ENCODE data around the gene MAGI1. TPM values are rescaled to one million over a fixed set of nuclear protein-coding genes. Genes with fewer than 3 reads are reported as not detected.

The MAGI1 gene
- total and polyA plus RNA-seq, 4 donors: 5.0 to 69.2 (median 28.5) TPM

- Histone ChIP-seq H3K9me3 (ENCODE audit: control insufficient read depth, low read length) (no peaks in the 10 kb centered on the region), H3K4me1 (ENCODE audit: control insufficient read depth in 1 of 2, insufficient read depth in 2 of 2, low read length in 2 of 2) (no peaks in the 10 kb centered on the region), H3K36me3 (ENCODE audit: control insufficient read depth in 1 of 2, insufficient read depth in 2 of 2, low read length in 1 of 2) (no peaks in the 10 kb centered on the region), H3K27me3 (ENCODE audit: control insufficient read depth in 1 of 2, insufficient read depth in 2 of 2, low read length in 1 of 2) (no peaks in the 10 kb centered on the region), H3K27ac (ENCODE audit: low read depth in 1 of 2, low read length in 2 of 2) (no peak overlapping the region), H3K4me3 (ENCODE audit: low read length in 2 of 2) (no peak overlapping the region)
- DNase-seq (no peak), ATAC-seq (ENCODE audit: low FRiP score) (no peak)
- intact Hi-C loops (cut with DNase I): no loop called here
- 86 to 92% methylated on average over 5 of the region's 5 CpGs for WGBS, 2 donors
These were observed 687.8 kb downstream of the MAGI1 start for GRCh38 chr3:65350801-65351476.

- H3K4me3 ChIP-seq (ENCODE audit: low read length in 2 of 2): no peak overlapping the region
- no peaks in the 10 kb centered on the region for H3K4me1 ChIP-seq (ENCODE audit: control insufficient read depth in 1 of 2, insufficient read depth in 2 of 2, low read length in 2 of 2)
- ATAC-seq (ENCODE audit: low FRiP score) (no peak), DNase-seq (no peak)
- H3K27ac ChIP-seq (ENCODE audit: low read depth in 1 of 2, low read length in 2 of 2): no peak overlapping the region
- intact Hi-C loops (cut with DNase I): no loop called here
- H3K36me3 ChIP-seq (ENCODE audit: control insufficient read depth in 1 of 2, insufficient read depth in 2 of 2, low read length in 1 of 2): no peaks in the 10 kb centered on the region
- no peaks in the 10 kb centered on the region for H3K9me3 ChIP-seq (ENCODE audit: control insufficient read depth, low read length)
- WGBS, 2 donors: 88 to 94% methylated on average over 8 of the region's 8 CpGs
- H3K27me3 ChIP-seq (ENCODE audit: control insufficient read depth in 1 of 2, insufficient read depth in 2 of 2, low read length in 1 of 2): no peaks in the 10 kb centered on the region
These were observed 690.2 kb downstream of the MAGI1 start for GRCh38 chr3:65348398-65348995.

GRCh38 chr3:65347166-65347565, 691.6 kb downstream of the MAGI1 start:
- Histone ChIP-seq H3K36me3 (ENCODE audit: control insufficient read depth in 1 of 2, insufficient read depth in 2 of 2, low read length in 1 of 2) (no peaks in the 10 kb centered on the region), H3K9me3 (ENCODE audit: control insufficient read depth, low read length) (no peaks in the 10 kb centered on the region), H3K4me1 (ENCODE audit: control insufficient read depth in 1 of 2, insufficient read depth in 2 of 2, low read length in 2 of 2) (no peaks in the 10 kb centered on the region), H3K27me3 (ENCODE audit: control insufficient read depth in 1 of 2, insufficient read depth in 2 of 2, low read length in 1 of 2) (no peaks in the 10 kb centered on the region), H3K4me3 (ENCODE audit: low read length in 2 of 2) (no peak overlapping the region), H3K27ac (ENCODE audit: low read depth in 1 of 2, low read length in 2 of 2) (no peak overlapping the region)
- intact Hi-C loops (cut with DNase I): no loop called here
- no peak for DNase-seq
- no peak for ATAC-seq (ENCODE audit: low FRiP score)
- 85 to 89% methylated on average over 1 of the region's 1 CpG for WGBS, 2 donors

- no peak for DNase-seq
- Histone ChIP-seq H3K27ac (ENCODE audit: low read depth in 1 of 2, low read length in 2 of 2) (no peak overlapping the region), H3K36me3 (ENCODE audit: control insufficient read depth in 1 of 2, insufficient read depth in 2 of 2, low read length in 1 of 2) (no peaks in the 10 kb centered on the region), H3K9me3 (ENCODE audit: control insufficient read depth, low read length) (no peaks in the 10 kb centered on the region), H3K4me1 (ENCODE audit: control insufficient read depth in 1 of 2, insufficient read depth in 2 of 2, low read length in 2 of 2) (no peaks in the 10 kb centered on the region), H3K27me3 (ENCODE audit: control insufficient read depth in 1 of 2, insufficient read depth in 2 of 2, low read length in 1 of 2) (no peaks in the 10 kb centered on the region), H3K4me3 (ENCODE audit: low read length in 2 of 2) (no peak overlapping the region)
- no peak for ATAC-seq (ENCODE audit: low FRiP score)
- 96 to 100% methylated on average over 2 of the region's 2 CpGs for WGBS, 2 donors
- intact Hi-C loops (cut with DNase I): no loop called here
These were observed 693.9 kb downstream of the MAGI1 start for GRCh38 chr3:65344846-65345245.

DNA sequence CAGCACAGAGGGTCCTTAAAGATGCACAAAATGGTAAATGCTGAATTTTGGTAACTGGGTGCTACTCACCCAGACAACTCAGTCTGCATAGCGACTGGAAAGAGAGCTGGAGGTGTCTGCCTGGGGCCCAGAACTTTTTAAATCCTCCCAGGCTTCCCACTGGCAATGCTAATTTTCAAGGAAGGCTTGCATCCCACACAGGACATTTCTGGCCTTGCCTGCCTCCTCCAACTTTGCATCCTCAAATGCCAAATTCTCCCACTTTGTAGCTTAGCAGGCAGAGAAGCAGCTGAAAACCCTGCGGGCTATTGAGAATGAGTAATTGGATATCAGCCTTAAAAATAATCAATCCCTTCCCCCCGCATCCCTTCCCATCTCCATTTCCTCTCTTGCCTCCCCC, 694.3 kb downstream of the MAGI1 start:
- intact Hi-C loops (cut with DNase I): no loop called here
- no peak overlapping the region for H3K4me3 ChIP-seq (ENCODE audit: low read length in 2 of 2)
- no peaks in the 10 kb centered on the region for H3K36me3 ChIP-seq (ENCODE audit: control insufficient read depth in 1 of 2, insufficient read depth in 2 of 2, low read length in 1 of 2)
- no peaks in the 10 kb centered on the region for H3K4me1 ChIP-seq (ENCODE audit: control insufficient read depth in 1 of 2, insufficient read depth in 2 of 2, low read length in 2 of 2)
- no peaks in the 10 kb centered on the region for H3K9me3 ChIP-seq (ENCODE audit: control insufficient read depth, low read length)
- WGBS, 2 donors: 77 to 90% methylated on average over 3 of the region's 3 CpGs
- DNase-seq (no peak), ATAC-seq (ENCODE audit: low FRiP score) (no peak)
- H3K27ac ChIP-seq (ENCODE audit: low read depth in 1 of 2, low read length in 2 of 2): no peak overlapping the region
- no peaks in the 10 kb centered on the region for H3K27me3 ChIP-seq (ENCODE audit: control insufficient read depth in 1 of 2, insufficient read depth in 2 of 2, low read length in 1 of 2)

GRCh38 chr3:65343736-65344135, 695.0 kb downstream of the MAGI1 start:
- Histone ChIP-seq H3K4me3 (ENCODE audit: low read length in 2 of 2) (no peak overlapping the region), H3K27ac (ENCODE audit: low read depth in 1 of 2, low read length in 2 of 2) (no peak overlapping the region), H3K36me3 (ENCODE audit: control insufficient read depth in 1 of 2, insufficient read depth in 2 of 2, low read length in 1 of 2) (no peaks in the 10 kb centered on the region), H3K27me3 (ENCODE audit: control insufficient read depth in 1 of 2, insufficient read depth in 2 of 2, low read length in 1 of 2) (no peaks in the 10 kb centered on the region), H3K9me3 (ENCODE audit: control insufficient read depth, low read length) (no peaks in the 10 kb centered on the region), H3K4me1 (ENCODE audit: control insufficient read depth in 1 of 2, insufficient read depth in 2 of 2, low read length in 2 of 2) (no peaks in the 10 kb centered on the region)
- WGBS, 2 donors: 81 to 82% methylated on average over 4 of the region's 4 CpGs
- DNase-seq (no peak), ATAC-seq (ENCODE audit: low FRiP score) (no peak)
- intact Hi-C loops (cut with DNase I): no loop called here

DNA sequence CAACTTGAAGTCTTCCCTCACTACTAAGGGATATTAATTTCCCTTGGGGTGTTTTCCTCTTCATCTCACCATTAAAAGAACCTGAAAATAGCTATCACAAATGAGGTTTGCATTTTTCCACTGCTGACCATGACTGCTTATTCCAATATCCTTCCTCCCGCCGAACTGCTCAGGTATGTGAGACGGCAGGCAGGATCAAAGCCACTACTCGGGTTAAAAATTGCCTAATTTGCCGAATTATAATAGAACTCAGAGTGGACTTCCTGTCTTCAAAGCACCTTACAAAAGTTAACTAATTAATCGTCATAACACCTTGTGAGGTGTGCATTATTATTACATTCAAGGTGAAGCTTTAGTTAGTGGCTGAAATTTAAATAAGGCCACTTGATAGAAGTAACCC, 695.7 kb downstream of the MAGI1 start:
- intact Hi-C loops (cut with DNase I): no loop called here
- Histone ChIP-seq H3K9me3 (ENCODE audit: control insufficient read depth, low read length) (no peaks in the 10 kb centered on the region), H3K27ac (ENCODE audit: low read depth in 1 of 2, low read length in 2 of 2) (no peak overlapping the region), H3K4me1 (ENCODE audit: control insufficient read depth in 1 of 2, insufficient read depth in 2 of 2, low read length in 2 of 2) (no peaks in the 10 kb centered on the region), H3K4me3 (ENCODE audit: low read length in 2 of 2) (no peak overlapping the region), H3K36me3 (ENCODE audit: control insufficient read depth in 1 of 2, insufficient read depth in 2 of 2, low read length in 1 of 2) (no peaks in the 10 kb centered on the region), H3K27me3 (ENCODE audit: control insufficient read depth in 1 of 2, insufficient read depth in 2 of 2, low read length in 1 of 2) (no peaks in the 10 kb centered on the region)
- ATAC-seq (ENCODE audit: low FRiP score) (no peak), DNase-seq (no peak)
- 92 to 95% methylated on average over 6 of the region's 6 CpGs for WGBS, 2 donors

- Histone ChIP-seq H3K9me3 (ENCODE audit: control insufficient read depth, low read length) (no peaks in the 10 kb centered on the region), H3K27me3 (ENCODE audit: control insufficient read depth in 1 of 2, insufficient read depth in 2 of 2, low read length in 1 of 2) (no peaks in the 10 kb centered on the region), H3K4me1 (ENCODE audit: control insufficient read depth in 1 of 2, insufficient read depth in 2 of 2, low read length in 2 of 2) (no peaks in the 10 kb centered on the region), H3K27ac (ENCODE audit: low read depth in 1 of 2, low read length in 2 of 2) (no peak overlapping the region), H3K36me3 (ENCODE audit: control insufficient read depth in 1 of 2, insufficient read depth in 2 of 2, low read length in 1 of 2) (no peaks in the 10 kb centered on the region), H3K4me3 (ENCODE audit: low read length in 2 of 2) (no peak overlapping the region)
- 69 to 73% methylated on average over 12 of the region's 12 CpGs for WGBS, 2 donors
- intact Hi-C loops (cut with DNase I): no loop called here
- ATAC-seq (ENCODE audit: low FRiP score): no peak
- no peak for DNase-seq
These were observed 696.5 kb downstream of the MAGI1 start for GRCh38 chr3:65342084-65342683.

DNA sequence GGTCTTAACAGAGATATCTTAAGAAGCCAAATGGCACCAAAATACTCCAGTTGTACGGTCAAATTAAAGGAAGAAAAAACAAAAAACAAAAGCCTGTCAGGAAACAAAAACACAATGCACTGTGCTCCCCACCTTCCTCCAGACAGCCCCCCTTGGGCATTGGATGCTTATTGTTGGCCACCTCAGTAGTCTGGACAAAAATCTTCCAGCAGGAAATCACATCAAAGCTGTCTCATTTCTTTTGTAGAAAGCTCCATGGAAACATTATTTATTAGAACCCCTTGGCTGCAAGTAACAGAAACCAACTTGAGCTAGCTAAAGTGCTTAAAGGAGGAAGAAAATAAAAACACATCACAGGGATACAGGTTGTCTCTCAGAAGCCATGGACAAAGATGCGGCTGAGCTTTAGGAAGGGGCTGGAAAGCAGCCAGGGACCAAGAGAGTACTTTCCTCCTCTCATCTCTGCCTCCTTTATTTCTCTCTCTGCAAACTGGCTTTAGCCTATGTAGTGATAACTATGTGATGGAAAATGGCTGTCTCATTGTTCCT, 699.5 kb downstream of the MAGI1 start:
- intact Hi-C loops (cut with DNase I): no loop called here

More for the DNA sequence above, 699.5 kb downstream of the MAGI1 start:
- Histone ChIP-seq H3K36me3 (ENCODE audit: control insufficient read depth in 1 of 2, insufficient read depth in 2 of 2, low read length in 1 of 2) (no peaks in the 10 kb centered on the region), H3K4me1 (ENCODE audit: control insufficient read depth in 1 of 2, insufficient read depth in 2 of 2, low read length in 2 of 2) (peaks cover 0 to 2% of the 10 kb centered on the region in 2 donors), H3K27ac (ENCODE audit: low read depth in 1 of 2, low read length in 2 of 2) (no peak overlapping the region), H3K9me3 (ENCODE audit: control insufficient read depth, low read length) (no peaks in the 10 kb centered on the region), H3K4me3 (ENCODE audit: low read length in 2 of 2) (no peak overlapping the region), H3K27me3 (ENCODE audit: control insufficient read depth in 1 of 2, insufficient read depth in 2 of 2, low read length in 1 of 2) (no peaks in the 10 kb centered on the region)
- DNase-seq (no peak), ATAC-seq (ENCODE audit: low FRiP score) (no peak)
- WGBS, 2 donors: 59 to 70% methylated on average over 2 of the region's 2 CpGs
